Mucosa of rectum (tissue), 2 donors: ENCODE data around the gene ATP8B2.
"Not testable (repeated sequence)": the region's sequence is repeated elsewhere in the genome, so short reads cannot be mapped to it uniquely, and the experiment has no call there.

Experiments
- H3K27ac ChIP-seq, 2 donors: one replicate each; pipeline ENCODE4 v1.7.0; 2013; ENCODE audit warnings: inconsistent platforms in 2 of 2, low read depth in 2 of 2, low read length in 2 of 2
- H3K27me3 ChIP-seq, 2 donors: one replicate each; pipeline ENCODE4 v1.7.0; 2013; ENCODE audit warnings: low read length in 2 of 2; ENCODE audit not compliant: control insufficient read depth in 2 of 2, insufficient read depth in 2 of 2
- H3K36me3 ChIP-seq, 2 donors: one replicate each; pipeline ENCODE4 v1.7.0; 2013; ENCODE audit warnings: low read length in 2 of 2; ENCODE audit not compliant: control insufficient read depth in 2 of 2, insufficient read depth in 2 of 2
- H3K4me1 ChIP-seq, 2 donors: one replicate each; pipeline ENCODE4 v1.7.0; 2013; ENCODE audit warnings: low read length in 2 of 2, mild to moderate bottlenecking in 1 of 2; ENCODE audit not compliant: control insufficient read depth in 2 of 2, insufficient read depth in 2 of 2
- H3K4me3 ChIP-seq, 2 donors: one replicate each; pipeline ENCODE4 v1.7.0; 2013; ENCODE audit warnings: low read length in 2 of 2
- H3K9ac ChIP-seq, 2 donors: one replicate each; pipeline ENCODE4 v1.7.0; 2013; ENCODE audit warnings: low read length in 2 of 2, low read depth in 1 of 2, mild to moderate bottlenecking in 1 of 2
- H3K9me3 ChIP-seq, 2 donors: one replicate each; pipeline ENCODE4 v1.7.0; 2013; ENCODE audit warnings: low read length in 2 of 2; ENCODE audit not compliant: control insufficient read depth in 2 of 2
- donor health status: healthy.
- donor health status: Normal muscosa, but diverticular disease.

ATP8B2 gene

GRCh38 chr1:154330669-154331068 is 5.3 kb downstream of the ATP8B2 start:
- no peak overlapping the region for H3K27ac ChIP-seq
- no peak overlapping the region for H3K9ac ChIP-seq
- peaks cover 6 to 15% of the 10 kb centered on the region in 2 donors for H3K36me3 ChIP-seq
- no peaks in the 10 kb centered on the region for H3K9me3 ChIP-seq
- no peak overlapping the region for H3K4me3 ChIP-seq
- H3K4me1 ChIP-seq, result peaks cover 14 to 31% of the 10 kb centered on the region in 2 donors
- H3K27me3 ChIP-seq, result peaks cover 4 to 18% of the 10 kb centered on the region in 2 donors

GRCh38 chr1:154334079-154335024 is 9.0 kb downstream of the ATP8B2 start:
- Histone ChIP-seq H3K9ac (peak overlapping the region in 1 of 2 donors; percentile 32), H3K9me3 (no peaks in the 10 kb centered on the region), H3K27ac (no peak overlapping the region), H3K4me3 (no peak overlapping the region), H3K4me1 (peaks cover 2 to 8% of the 10 kb centered on the region in 2 donors), H3K36me3 (peaks cover 6 to 18% of the 10 kb centered on the region in 2 donors), H3K27me3 (peaks cover 0 to 8% of the 10 kb centered on the region in 2 donors)

- Histone ChIP-seq H3K27me3 (peaks cover 0 to 3% of the 10 kb centered on the region in 2 donors), H3K4me1 (peaks cover 2 to 3% of the 10 kb centered on the region in 2 donors), H3K4me3 (no peak overlapping the region), H3K36me3 (peaks cover 7 to 18% of the 10 kb centered on the region in 2 donors), H3K9me3 (no peaks in the 10 kb centered on the region), H3K9ac (peak overlapping the region in 1 of 2 donors; percentile 14), H3K27ac (no peak overlapping the region)
These were observed 9.8 kb downstream of the ATP8B2 start for GRCh38 chr1:154335025-154335714.

GRCh38 chr1:154337253-154337894 is 12.0 kb downstream of the ATP8B2 start:
- Histone ChIP-seq H3K27me3 (peaks cover 0 to 3% of the 10 kb centered on the region in 2 donors), H3K4me3 (no peak overlapping the region), H3K27ac (peak overlapping the region; percentile 19 to 30), H3K9ac (no peak overlapping the region), H3K4me1 (peaks cover 2 to 3% of the 10 kb centered on the region in 2 donors), H3K9me3 (no peaks in the 10 kb centered on the region), H3K36me3 (peaks cover 5 to 13% of the 10 kb centered on the region in 2 donors)

- no peaks in the 10 kb centered on the region for H3K9me3 ChIP-seq
- H3K27ac ChIP-seq, result no peak overlapping the region
- no peak overlapping the region for H3K4me3 ChIP-seq
- H3K4me1 ChIP-seq, result peaks cover 2 to 3% of the 10 kb centered on the region in 2 donors
- H3K36me3 ChIP-seq, result peaks cover 6 to 21% of the 10 kb centered on the region in 2 donors
- peaks cover 0 to 3% of the 10 kb centered on the region in 2 donors for H3K27me3 ChIP-seq
- no peak overlapping the region for H3K9ac ChIP-seq
These were observed 13.6 kb downstream of the ATP8B2 start for GRCh38 chr1:154338875-154339274.

- not testable (repeated sequence) for H3K4me3 ChIP-seq, H3K4me1 ChIP-seq, H3K9ac ChIP-seq, H3K27me3 ChIP-seq, H3K27ac ChIP-seq, H3K9me3 ChIP-seq
- H3K36me3 ChIP-seq, result peaks cover 9 to 39% of the 10 kb centered on the region in 2 donors
These were observed 16.0 kb downstream of the ATP8B2 start for GRCh38 chr1:154341366-154341765.

GRCh38 chr1:154342132-154342531 is 16.8 kb downstream of the ATP8B2 start:
- peak overlapping the region in 1 of 2 donors; percentile 9 for H3K9ac ChIP-seq
- no peaks in the 10 kb centered on the region for H3K9me3 ChIP-seq
- H3K36me3 ChIP-seq, result peaks cover 9 to 43% of the 10 kb centered on the region in 2 donors
- H3K27me3 ChIP-seq, result no peaks in the 10 kb centered on the region
- H3K27ac ChIP-seq, result peak overlapping the region in 1 of 2 donors; percentile 63
- peaks cover 0 to 2% of the 10 kb centered on the region in 2 donors for H3K4me1 ChIP-seq
- H3K4me3 ChIP-seq, result peak overlapping the region in 1 of 2 donors; percentile 13

GRCh38 chr1:154342836-154343472 is 17.6 kb downstream of the ATP8B2 start:
- Histone ChIP-seq H3K9ac (no peak overlapping the region), H3K9me3 (no peaks in the 10 kb centered on the region), H3K4me3 (peak overlapping the region in 1 of 2 donors; percentile 31), H3K4me1 (no peaks in the 10 kb centered on the region), H3K27ac (peak overlapping the region; percentile 5 to 63), H3K27me3 (no peaks in the 10 kb centered on the region), H3K36me3 (peaks cover 9 to 41% of the 10 kb centered on the region in 2 donors)

GRCh38 chr1:154344977-154345837 is 19.9 kb downstream of the ATP8B2 start:
- no peak overlapping the region for H3K27ac ChIP-seq
- H3K9me3 ChIP-seq, result no peaks in the 10 kb centered on the region
- no peaks in the 10 kb centered on the region for H3K4me1 ChIP-seq
- no peak overlapping the region for H3K4me3 ChIP-seq
- no peaks in the 10 kb centered on the region for H3K27me3 ChIP-seq
- H3K36me3 ChIP-seq, result peaks cover 11 to 51% of the 10 kb centered on the region in 2 donors
- H3K9ac ChIP-seq, result no peak overlapping the region
